PC-9 (cell line): ENCODE data around the gene CHSY3. TPM values are rescaled to one million over a fixed set of nuclear protein-coding genes. Genes with fewer than 3 reads are reported as not detected.

ENCODE experiments used
- BruUV-seq: library from RNA; stranded (reverse); fragments of 400-500 nt; replicated peaks from 2 replicates; lab custom pipeline; 2021; lab: Mats Ljungman, UMichigan
- CTCF ChIA-PET: fragments of 300-600 bp; sonication (Branson Sonifier 250); formaldehyde crosslinking; loops from one replicate; lab custom pipeline; 2022; ENCODE audit warnings: antibody characterized with exemption; lab: Charles Lee
- POLR2A ChIA-PET: fragments of 300-600 bp; sonication (Branson Sonifier 250); formaldehyde crosslinking; loops from one replicate; lab custom pipeline; 2022; ENCODE audit warnings: antibody characterized with exemption; ENCODE audit not compliant: unreplicated experiment; lab: Charles Lee
- DNase-seq, 2 experiments: peaks; one replicate each; pipeline versions ENCODE4 v3.0.0 to v3.0.0-alpha.2; 2015 to 2022; ENCODE audit warnings: mixed read lengths in 1 of 2
- H2AFZ ChIP-seq: fragments of 200-600 bp; sonication (generic); 2 replicates; pipeline ENCODE4 v1.8.1; 2017; ENCODE audit warnings: antibody characterized with exemption
- H3F3A ChIP-seq: fragments of 200-600 bp; sonication (generic); 2 replicates; pipeline ENCODE4 v1.8.1; 2017; ENCODE audit warnings: antibody characterized with exemption, mild to moderate bottlenecking, low read depth; ENCODE audit not compliant: insufficient read depth
- H3K27ac ChIP-seq: fragments of 200-600 bp; sonication (generic); 2 replicates; pipeline ENCODE4 v1.6.1; 2016; ENCODE audit warnings: mixed run types
- H3K27me3 ChIP-seq: fragments of 200-600 bp; sonication (generic); 2 replicates; pipeline ENCODE4 v1.6.1; 2016; ENCODE audit warnings: low read depth, mixed run types; ENCODE audit not compliant: insufficient read depth
- H3K36me3 ChIP-seq: fragments of 200-600 bp; sonication (generic); 2 replicates; pipeline ENCODE4 v1.6.1; 2016; ENCODE audit warnings: low read depth, mixed run types
- H3K4me1 ChIP-seq: fragments of 200-600 bp; sonication (generic); replicated peaks from 2 replicates; pipeline ENCODE4 v1.6.1; 2016; ENCODE audit warnings: mixed run types; ENCODE audit not compliant: insufficient read depth
- H3K4me2 ChIP-seq: fragments of 200-600 bp; sonication (generic); 2 replicates; pipeline ENCODE4 v1.6.1; 2017; ENCODE audit warnings: mixed run types
- H3K4me3 ChIP-seq: fragments of 200-600 bp; sonication (generic); 2 replicates; pipeline ENCODE4 v1.6.1; 2016; ENCODE audit warnings: mixed run types
- H3K79me2 ChIP-seq: fragments of 200-600 bp; sonication (generic); 2 replicates; pipeline ENCODE4 v1.6.1; 2017; ENCODE audit warnings: low read depth, mixed run types
- H3K9me2 ChIP-seq: fragments of 200-600 bp; sonication (generic); 2 replicates; pipeline ENCODE4 v1.8.1; 2017; ENCODE audit warnings: mild to moderate bottlenecking; ENCODE audit not compliant: insufficient read depth
- H3K9me3 ChIP-seq: fragments of 200-600 bp; sonication (generic); 2 replicates; pipeline ENCODE4 v1.8.1; 2016; ENCODE audit warnings: low read depth; ENCODE audit not compliant: insufficient read depth
- H4K20me1 ChIP-seq: fragments of 200-600 bp; sonication (generic); 2 replicates; pipeline ENCODE4 v1.8.1; 2017; ENCODE audit not compliant: insufficient read depth
- EZH2 ChIP-seq: fragments of 200-600 bp; sonication (generic); IDR thresholded peaks from 2 replicates; pipeline ENCODE4 v1.8.0; 2017; ENCODE audit warnings: antibody characterized with exemption, low read depth
- intact Hi-C: fragments of 100-400 bp; cut with micrococcal nuclease; formaldehyde crosslinking; loops from one replicate; pipeline ENCODE4 v1.10.0; 2022; ENCODE audit not compliant: unreplicated experiment
- total RNA-seq: library from RNA; stranded (reverse); gene quantifications from 2 replicates; pipeline ENCODE4 v1.2.3, GENCODE V29; 2021
- TF ChIP-seq, protein P1 (sequence below): fragments of 200-600 bp; sonication (generic); conservative IDR thresholded peaks from 2 replicates; pipeline ENCODE4 v1.6.1; 2017; ENCODE audit warnings: mixed run types, antibody characterized with exemption, mild to moderate bottlenecking, moderate library complexity

Gene CHSY3
- total RNA-seq, 1 experiment from 2014 or later, result 0.17 TPM

DNA sequence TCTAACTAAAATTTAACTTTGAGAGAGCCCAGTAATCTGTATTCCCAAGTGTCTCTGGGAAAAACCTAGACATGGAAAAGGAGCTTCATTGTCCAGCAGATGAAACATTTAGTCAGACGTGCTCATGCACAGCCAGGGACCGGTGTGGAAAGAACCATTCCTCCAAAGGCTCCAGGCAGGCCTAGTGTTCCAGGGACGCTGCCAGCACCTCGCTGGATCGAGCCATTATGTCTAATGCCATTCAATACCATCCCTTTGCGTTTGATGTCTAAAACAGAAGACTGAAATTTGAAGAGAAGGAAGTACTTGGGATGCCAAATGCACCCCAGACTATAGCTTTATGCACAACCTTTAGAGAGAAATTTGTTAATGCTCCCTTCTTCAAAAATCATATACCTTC, 1.4 kb upstream of the CHSY3 start:
- no peak overlapping the region for H3K27ac ChIP-seq
- H3K27me3 ChIP-seq, result peaks cover 26% of the 10 kb centered on the region
- H3K4me3 ChIP-seq, result no peak overlapping the region
- TF ChIP-seq, protein P1, sequence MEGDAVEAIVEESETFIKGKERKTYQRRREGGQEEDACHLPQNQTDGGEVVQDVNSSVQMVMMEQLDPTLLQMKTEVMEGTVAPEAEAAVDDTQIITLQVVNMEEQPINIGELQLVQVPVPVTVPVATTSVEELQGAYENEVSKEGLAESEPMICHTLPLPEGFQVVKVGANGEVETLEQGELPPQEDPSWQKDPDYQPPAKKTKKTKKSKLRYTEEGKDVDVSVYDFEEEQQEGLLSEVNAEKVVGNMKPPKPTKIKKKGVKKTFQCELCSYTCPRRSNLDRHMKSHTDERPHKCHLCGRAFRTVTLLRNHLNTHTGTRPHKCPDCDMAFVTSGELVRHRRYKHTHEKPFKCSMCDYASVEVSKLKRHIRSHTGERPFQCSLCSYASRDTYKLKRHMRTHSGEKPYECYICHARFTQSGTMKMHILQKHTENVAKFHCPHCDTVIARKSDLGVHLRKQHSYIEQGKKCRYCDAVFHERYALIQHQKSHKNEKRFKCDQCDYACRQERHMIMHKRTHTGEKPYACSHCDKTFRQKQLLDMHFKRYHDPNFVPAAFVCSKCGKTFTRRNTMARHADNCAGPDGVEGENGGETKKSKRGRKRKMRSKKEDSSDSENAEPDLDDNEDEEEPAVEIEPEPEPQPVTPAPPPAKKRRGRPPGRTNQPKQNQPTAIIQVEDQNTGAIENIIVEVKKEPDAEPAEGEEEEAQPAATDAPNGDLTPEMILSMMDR, result no peak
- no peak for TF ChIP-seq EZH2
- H3K36me3 ChIP-seq, result no peaks in the 10 kb centered on the region
- ChIA-PET POLR2A (no interaction called here), CTCF (no interaction called here)
- H3K9me2 ChIP-seq, result no peaks in the 10 kb centered on the region
- no peak overlapping the region for H2AFZ ChIP-seq
- intact Hi-C loops, result loop anchor here (5.0 to 10.0 kb wide), 3 partner anchors 812 to 1209 kb away; no protein-coding TSS in a partner anchor
- no peaks in the 10 kb centered on the region for H3K79me2 ChIP-seq
- DNase-seq, result no peak
- no TSS peak for BruUV-seq
- no peaks in the 10 kb centered on the region for H4K20me1 ChIP-seq
- no peaks in the 10 kb centered on the region for H3K9me3 ChIP-seq
- H3K4me2 ChIP-seq, result no peak overlapping the region
- H3F3A ChIP-seq, result no peaks in the 10 kb centered on the region
- H3K4me1 ChIP-seq, result no peaks in the 10 kb centered on the region

DNA sequence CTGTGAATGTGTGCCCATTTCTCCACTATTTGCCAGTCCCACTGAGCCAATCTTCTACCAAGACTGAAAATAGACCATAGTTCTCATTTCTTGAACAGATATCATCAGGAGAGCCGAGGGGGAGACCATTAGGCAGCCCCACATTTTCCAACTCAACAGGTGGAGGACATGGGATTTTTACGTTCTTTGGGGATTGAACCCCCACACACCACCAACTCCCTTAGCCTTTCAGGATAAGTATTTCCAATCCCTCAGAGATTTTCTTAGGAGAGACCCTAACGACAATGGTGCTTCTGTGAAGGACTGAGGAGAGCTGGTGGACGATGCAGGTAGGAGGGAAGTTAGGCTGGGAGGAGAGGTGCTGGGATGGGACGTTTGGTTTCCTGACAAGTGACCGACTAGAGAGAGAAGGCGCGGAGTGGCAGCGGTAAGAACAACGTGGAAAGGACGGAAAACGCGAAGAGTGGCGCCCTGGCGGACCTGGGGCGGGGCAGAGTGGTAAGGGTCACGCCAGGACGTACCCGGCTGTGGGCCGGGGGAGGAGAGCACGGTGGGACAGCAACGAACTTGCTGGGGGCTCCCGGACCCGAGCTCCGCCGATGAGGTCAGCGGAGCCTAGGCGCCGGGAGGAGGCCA, 681 bp upstream of the CHSY3 start:
- Histone ChIP-seq H2AFZ (peak overlapping the region; percentile 90), H3K9me2 (no peaks in the 10 kb centered on the region), H3K79me2 (no peaks in the 10 kb centered on the region), H3K4me1 (no peaks in the 10 kb centered on the region), H3F3A (no peaks in the 10 kb centered on the region), H4K20me1 (no peaks in the 10 kb centered on the region), H3K27ac (no peak overlapping the region), H3K4me3 (peak overlapping the region; percentile 68), H3K27me3 (peaks cover 26% of the 10 kb centered on the region), H3K9me3 (no peaks in the 10 kb centered on the region), H3K36me3 (no peaks in the 10 kb centered on the region), H3K4me2 (peak overlapping the region; percentile 98)
- DNase-seq, result no peak
- ChIA-PET POLR2A (no interaction called here), CTCF (no interaction called here)
- TF ChIP-seq, protein P1, result no peak
- TF ChIP-seq EZH2, result no peak
- BruUV-seq, result no TSS peak
- intact Hi-C loops, result loop anchor here (5.0 to 10.0 kb wide), 3 partner anchors 811 to 1209 kb away; no protein-coding TSS in a partner anchor

DNA sequence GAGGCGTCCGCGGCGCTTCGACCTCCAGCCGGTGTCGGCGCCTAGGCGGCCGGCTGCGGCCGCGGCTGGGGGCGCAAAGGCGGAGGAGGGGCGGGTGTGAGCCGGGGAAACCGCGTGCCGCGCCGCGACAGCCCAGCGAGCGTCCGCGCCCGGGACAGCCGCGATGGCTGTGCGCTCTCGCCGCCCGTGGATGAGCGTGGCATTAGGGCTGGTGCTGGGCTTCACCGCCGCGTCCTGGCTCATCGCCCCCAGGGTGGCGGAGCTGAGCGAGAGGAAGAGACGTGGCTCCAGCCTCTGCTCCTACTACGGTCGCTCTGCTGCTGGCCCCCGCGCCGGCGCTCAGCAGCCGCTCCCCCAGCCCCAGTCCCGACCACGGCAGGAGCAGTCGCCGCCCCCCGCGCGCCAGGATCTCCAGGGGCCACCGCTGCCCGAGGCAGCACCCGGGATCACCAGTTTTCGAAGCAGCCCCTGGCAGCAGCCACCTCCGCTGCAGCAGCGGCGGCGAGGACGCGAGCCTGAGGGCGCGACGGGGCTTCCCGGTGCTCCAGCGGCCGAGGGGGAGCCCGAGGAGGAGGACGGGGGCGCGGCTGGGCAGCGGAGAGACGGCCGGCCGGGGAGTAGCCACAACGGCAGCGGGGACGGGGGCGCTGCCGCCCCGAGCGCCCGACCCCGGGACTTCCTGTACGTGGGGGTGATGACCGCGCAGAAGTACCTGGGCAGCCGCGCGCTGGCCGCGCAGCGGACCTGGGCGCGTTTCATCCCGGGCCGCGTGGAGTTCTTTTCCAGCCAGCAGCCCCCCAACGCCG, 605 bp downstream of the CHSY3 start:
- H3K4me2 ChIP-seq, result peak overlapping the region; percentile 98
- CTCF ChIA-PET, result no interaction called here
- intact Hi-C loops, result loop anchor here (5.0 to 10.0 kb wide), 3 partner anchors 810 to 1207 kb away; no protein-coding TSS in a partner anchor

More for the DNA sequence above, 605 bp downstream of the CHSY3 start:
- Histone ChIP-seq H3K9me3 (no peaks in the 10 kb centered on the region), H3K36me3 (no peaks in the 10 kb centered on the region), H2AFZ (peak overlapping the region; percentile 90), H3K9me2 (no peaks in the 10 kb centered on the region), H3K27ac (no peak overlapping the region), H4K20me1 (no peaks in the 10 kb centered on the region), H3K4me3 (peak overlapping the region; percentile 68), H3K4me1 (no peaks in the 10 kb centered on the region), H3K27me3 (peaks cover 26% of the 10 kb centered on the region), H3F3A (no peaks in the 10 kb centered on the region), H3K79me2 (no peaks in the 10 kb centered on the region)
- no TSS peak for BruUV-seq
- TF ChIP-seq, protein P1, result no peak
- no peak for TF ChIP-seq EZH2
- POLR2A ChIA-PET, result interaction anchor here (0.6 kb wide), 1 partner anchor 1006 kb away, joined by 8 read pairs; no protein-coding TSS in a partner anchor
- peak in 1 of 2 experiments; percentile 13 for DNase-seq
